ENCODE measurements around the gene CNTLN. TPM values are rescaled to one million over a fixed set of nuclear protein-coding genes. Genes with fewer than 3 reads are reported as not detected.

Gene CNTLN
- total and polyA plus RNA-seq, 9 of the 15 experiments (the other 6 are each of a cell fraction or from before 2014, with no cell fraction given) = 0.08 TPM; not detected in 8

DNA sequence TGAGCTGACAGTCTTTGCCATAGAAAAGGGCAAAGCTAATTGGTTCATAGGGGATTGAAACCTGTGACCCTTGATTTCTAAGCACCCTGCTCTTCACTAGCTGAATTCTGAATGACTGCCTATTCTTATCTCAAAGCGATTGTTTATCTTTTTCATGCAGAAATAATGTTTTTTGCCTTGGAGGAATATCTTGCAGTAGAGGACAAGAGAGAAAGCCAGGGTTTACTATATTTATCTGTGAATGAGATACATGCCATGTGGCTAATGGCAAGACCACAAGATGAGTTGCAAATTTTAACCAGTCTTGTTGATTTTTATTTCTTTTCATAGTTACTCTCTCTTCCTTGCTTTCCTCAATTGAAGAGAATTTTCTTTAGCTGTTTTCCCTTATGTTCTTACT is 185.0 kb downstream of the CNTLN start:
- Histone ChIP-seq H3K79me2 (ENCODE audit: control insufficient read depth, insufficient read depth, low read length) (no peaks in the 10 kb centered on the region), H2AFZ (ENCODE audit: low read depth, low read length) (no peak overlapping the region), H3K4me2 (ENCODE audit: insufficient read depth, low read length) (no peak overlapping the region), H3K36me3 (ENCODE audit: control insufficient read depth, insufficient read depth, low read length) (no peaks in the 10 kb centered on the region), H3K27me3 (ENCODE audit: control insufficient read depth in 2 of 2, insufficient read depth in 2 of 2, low read length in 2 of 2) (no peaks in the 10 kb centered on the region), H3K27ac (ENCODE audit: extremely low read depth, low read depth, low read length) (no peak overlapping the region), H3K9me3 (replicated peaks; ENCODE audit: control insufficient read depth, insufficient read depth, low read depth, low read length) (no peaks in the 10 kb centered on the region), H3K4me3 (no peak overlapping the region), H4K20me1 (replicated peaks; ENCODE audit: control insufficient read depth, insufficient read depth, low read length) (no peaks in the 10 kb centered on the region), H3K9me1 (ENCODE audit: control insufficient read depth, insufficient read depth, low read length) (no peaks in the 10 kb centered on the region), H3K9ac (ENCODE audit: insufficient read depth in 1 of 2, low read depth in 2 of 2, low read length in 2 of 2) (no peak overlapping the region), H3K4me1 (replicated peaks in 1 of 2; ENCODE audit: control insufficient read depth in 2 of 2, insufficient read depth in 2 of 2, low read length in 2 of 2) (no peaks in the 10 kb centered on the region)
- no peak for FAIRE-seq
- no TSS peak for BruUV-seq (replicated peaks)
- TF ChIP-seq, protein P1, sequence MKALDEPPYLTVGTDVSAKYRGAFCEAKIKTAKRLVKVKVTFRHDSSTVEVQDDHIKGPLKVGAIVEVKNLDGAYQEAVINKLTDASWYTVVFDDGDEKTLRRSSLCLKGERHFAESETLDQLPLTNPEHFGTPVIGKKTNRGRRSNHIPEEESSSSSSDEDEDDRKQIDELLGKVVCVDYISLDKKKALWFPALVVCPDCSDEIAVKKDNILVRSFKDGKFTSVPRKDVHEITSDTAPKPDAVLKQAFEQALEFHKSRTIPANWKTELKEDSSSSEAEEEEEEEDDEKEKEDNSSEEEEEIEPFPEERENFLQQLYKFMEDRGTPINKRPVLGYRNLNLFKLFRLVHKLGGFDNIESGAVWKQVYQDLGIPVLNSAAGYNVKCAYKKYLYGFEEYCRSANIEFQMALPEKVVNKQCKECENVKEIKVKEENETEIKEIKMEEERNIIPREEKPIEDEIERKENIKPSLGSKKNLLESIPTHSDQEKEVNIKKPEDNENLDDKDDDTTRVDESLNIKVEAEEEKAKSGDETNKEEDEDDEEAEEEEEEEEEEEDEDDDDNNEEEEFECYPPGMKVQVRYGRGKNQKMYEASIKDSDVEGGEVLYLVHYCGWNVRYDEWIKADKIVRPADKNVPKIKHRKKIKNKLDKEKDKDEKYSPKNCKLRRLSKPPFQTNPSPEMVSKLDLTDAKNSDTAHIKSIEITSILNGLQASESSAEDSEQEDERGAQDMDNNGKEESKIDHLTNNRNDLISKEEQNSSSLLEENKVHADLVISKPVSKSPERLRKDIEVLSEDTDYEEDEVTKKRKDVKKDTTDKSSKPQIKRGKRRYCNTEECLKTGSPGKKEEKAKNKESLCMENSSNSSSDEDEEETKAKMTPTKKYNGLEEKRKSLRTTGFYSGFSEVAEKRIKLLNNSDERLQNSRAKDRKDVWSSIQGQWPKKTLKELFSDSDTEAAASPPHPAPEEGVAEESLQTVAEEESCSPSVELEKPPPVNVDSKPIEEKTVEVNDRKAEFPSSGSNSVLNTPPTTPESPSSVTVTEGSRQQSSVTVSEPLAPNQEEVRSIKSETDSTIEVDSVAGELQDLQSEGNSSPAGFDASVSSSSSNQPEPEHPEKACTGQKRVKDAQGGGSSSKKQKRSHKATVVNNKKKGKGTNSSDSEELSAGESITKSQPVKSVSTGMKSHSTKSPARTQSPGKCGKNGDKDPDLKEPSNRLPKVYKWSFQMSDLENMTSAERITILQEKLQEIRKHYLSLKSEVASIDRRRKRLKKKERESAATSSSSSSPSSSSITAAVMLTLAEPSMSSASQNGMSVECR (CRISPR knock-in tag; IDR thresholded peaks at IDR 0.05) = no peak
- TF ChIP-seq RBM25 (IDR thresholded peaks at IDR 0.05; ENCODE audit: low read depth, low read length, severe bottlenecking) (no peak), ESRRA (IDR thresholded peaks at IDR 0.05; ENCODE audit: borderline replicate concordance, low read depth) (no peak)
- ChIA-PET CTCF (ENCODE audit: low intra/inter-chr PET ratio) (no interaction called here), POLR2A (no interaction called here)
- DNase-seq (ENCODE audit: extremely low read depth in 1 of 4, low spot score in 3 of 4) = no peak
- in situ Hi-C loops (cut with MboI) = no loop called here
- ATAC-seq = no peak
- intact Hi-C loops (cut with micrococcal nuclease) = no loop called here
- WGBS (ENCODE audit: insufficient coverage, low coverage, missing lambda C conversion rate) = 0% methylated on average over 1 of the region's 1 CpG
